GM19463 (cell line): ENCODE measurements around the gene TELO2.
"Not testable (repeated sequence)": the region's sequence is repeated elsewhere in the genome, so short reads cannot be mapped to it uniquely, and the experiment has no call there.

Experiments
- ATAC-seq: cut with Tn5 transposase; IDR thresholded peaks from one replicate; pipeline ENCODE4 v1.9.1; 2021; ENCODE audit warnings: mild to moderate bottlenecking, moderate library complexity; ENCODE audit not compliant: unreplicated experiment

Gene TELO2

DNA sequence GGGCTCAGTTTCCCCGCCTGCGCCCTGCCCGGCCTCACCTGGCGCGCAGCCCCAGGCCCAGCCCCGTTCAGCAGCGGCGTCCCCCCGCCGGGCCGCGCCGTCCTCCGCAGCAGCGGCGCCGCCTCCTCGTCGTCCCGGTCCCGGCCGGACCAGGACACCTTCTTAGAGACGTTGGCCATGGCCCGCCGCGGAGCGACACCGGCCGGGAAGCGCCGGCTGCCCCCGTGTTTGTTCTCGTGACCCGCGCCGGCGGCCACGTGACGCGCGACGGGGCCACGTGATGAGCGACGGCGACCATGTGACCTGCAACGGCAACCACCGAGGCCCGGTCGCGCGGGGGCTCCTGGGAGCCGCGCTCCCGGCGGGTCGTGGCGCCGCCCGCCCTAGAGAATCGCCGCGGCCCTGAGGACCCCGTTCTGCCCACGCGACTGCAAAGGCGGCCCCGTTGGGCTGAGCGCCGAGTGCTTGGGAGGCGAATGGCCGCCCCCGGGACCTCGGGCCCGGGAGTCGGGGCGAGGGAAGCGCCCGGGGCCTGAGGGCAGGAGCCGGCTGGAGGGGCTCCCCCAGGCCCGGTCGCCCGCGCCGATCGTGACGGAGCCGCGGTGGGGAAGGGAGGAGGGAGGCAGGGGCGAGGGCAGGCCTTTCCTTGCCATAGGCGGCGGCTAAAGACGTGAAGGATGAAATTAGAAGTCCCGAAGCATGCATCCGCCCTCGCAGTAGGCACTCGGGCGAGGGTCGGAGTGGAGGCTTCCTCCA is 18.2 kb upstream of the TELO2 start, which contains the start of gene CLCN7:
TSS of gene CLCN7 (minus strand) at position 233 of the 756 bp plus-strand sequence. CDS start at position 179, 54 bp downstream.
- ATAC-seq = peak; percentile 87

GRCh38 chr16:1475552-1476114 is 17.5 kb upstream of the TELO2 start:
- ATAC-seq = no peak

- no peak for ATAC-seq
Observed at GRCh38 chr16:1477033-1477432, 16.1 kb upstream of the TELO2 start.

DNA sequence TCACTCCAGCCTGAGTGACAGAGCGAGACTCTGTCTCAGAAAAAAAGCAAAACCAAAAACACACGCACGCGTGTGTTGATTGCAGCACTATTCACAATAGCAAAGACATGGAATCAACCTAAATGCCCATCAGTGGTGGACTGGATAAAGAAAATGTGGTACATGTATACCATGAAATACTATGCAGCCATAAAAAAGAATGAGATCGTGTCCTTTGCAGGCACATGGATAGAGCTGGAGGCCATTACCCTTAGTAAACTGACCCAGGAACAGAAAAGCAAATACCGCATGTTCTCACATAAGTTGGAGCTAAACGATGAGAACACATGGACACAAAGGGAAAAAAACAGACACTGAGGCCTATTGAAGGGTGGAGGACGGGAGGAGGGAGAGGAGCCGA is 14.2 kb upstream of the TELO2 start:
- not testable (repeated sequence) for ATAC-seq

DNA sequence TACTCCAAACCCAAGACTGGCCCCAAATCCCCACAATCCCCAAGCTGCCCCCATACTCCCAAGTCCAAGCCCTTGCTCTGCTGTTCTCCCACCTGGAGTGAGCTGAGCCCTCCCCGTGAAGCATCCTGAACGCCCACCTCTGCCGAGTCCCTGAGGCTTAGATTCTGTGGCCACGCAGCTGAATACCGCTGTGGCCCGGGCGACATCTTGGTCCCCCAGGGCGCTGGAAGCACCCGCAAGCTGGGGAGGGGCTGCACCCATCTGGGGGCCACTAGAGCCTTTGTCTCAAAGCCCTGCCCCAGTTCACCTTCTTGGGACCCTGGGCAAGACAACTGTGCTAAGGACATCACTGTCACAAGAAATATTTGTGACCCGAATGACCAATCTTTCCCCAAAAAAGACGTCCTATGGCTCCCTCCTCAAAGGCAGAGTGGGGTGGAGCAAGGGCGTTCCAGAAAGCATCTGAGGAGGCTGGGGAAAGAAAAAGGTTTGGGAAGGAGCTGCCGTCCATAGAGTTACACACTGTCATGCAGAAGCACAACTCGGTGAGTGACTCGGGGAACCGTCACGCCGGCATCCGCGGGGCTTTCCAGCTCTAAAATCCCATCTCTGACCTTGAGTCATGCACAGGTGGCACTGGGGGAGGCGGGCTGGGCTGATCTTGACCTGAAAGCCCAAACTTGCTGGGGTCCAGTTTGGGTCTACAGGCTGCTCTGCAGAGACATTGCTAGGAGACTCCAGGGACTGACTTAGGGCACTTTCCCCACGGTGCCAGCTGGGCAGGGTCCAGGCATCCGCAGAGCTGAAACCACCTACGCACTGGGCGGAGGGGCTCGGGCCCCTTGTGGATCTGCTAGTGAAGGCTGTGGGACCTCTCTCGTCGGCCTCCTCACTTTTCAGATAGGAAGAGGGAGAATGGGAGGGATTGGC is 11.0 kb upstream of the TELO2 start:
- ATAC-seq = no peak

- no peak for ATAC-seq
Observed at GRCh38 chr16:1485847-1486496, 7.2 kb upstream of the TELO2 start.

- ATAC-seq = no peak
Observed at GRCh38 chr16:1486551-1487390, 6.4 kb upstream of the TELO2 start.

DNA sequence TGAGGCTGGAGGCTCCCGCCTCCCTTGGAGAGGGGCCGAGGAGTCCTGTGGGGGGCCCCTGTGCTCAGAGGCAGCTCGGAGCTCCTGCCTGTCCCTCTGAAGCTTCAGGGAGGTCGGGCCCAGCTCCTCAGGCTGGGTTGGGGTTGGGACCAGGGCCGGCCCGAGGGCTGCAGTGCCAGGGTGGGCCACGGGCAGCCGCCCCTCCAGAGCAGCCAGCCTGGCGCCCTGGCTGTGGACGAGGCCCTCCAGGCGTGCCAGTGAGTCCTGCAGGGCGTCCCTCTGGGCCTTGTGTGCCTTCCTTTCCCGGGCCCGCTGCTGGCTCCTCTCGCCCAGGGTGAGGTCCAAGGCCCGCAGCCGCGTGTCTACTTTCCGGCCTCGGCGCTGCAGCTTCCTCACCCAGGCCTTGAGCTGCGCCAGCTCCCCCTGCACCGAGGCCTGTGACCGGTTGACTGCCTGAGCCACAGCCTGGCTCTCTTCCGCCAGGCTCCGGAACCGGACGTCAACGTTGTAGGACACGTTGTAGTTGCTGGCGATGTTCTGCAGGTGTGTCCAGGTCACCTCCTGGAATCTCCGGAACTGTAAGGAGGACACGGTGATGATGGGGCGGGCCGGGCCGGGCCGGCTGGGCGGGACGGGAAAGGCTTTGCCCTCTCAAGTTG is 5.6 kb upstream of the TELO2 start:
- ATAC-seq = no peak

DNA sequence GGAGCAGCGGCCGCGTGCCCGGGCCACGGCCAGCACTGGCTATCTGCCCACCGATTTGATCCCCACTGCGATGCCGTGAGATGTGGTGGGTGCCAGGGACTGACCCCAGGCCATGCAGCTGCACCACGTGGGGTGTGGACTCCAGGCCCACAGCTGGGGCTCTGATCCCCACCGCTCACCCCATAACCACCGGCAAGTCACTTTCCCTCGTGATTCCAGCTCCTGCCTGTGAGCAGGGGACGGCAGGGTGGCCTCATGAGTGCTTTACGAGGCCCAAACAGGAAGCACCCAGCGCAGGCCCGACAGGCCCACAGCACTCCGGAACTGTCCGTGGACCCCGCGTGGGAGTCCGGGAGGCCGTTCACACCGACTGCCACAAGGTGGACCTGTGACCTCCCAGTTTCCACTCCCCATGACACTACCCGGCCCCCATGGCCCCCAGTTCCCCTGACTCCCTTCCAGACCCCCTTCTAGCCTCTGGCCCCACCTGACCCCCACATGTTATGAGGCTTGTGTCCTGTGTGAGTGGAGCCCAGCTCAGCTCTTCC is 5.0 kb upstream of the TELO2 start:
- ATAC-seq = no peak

DNA sequence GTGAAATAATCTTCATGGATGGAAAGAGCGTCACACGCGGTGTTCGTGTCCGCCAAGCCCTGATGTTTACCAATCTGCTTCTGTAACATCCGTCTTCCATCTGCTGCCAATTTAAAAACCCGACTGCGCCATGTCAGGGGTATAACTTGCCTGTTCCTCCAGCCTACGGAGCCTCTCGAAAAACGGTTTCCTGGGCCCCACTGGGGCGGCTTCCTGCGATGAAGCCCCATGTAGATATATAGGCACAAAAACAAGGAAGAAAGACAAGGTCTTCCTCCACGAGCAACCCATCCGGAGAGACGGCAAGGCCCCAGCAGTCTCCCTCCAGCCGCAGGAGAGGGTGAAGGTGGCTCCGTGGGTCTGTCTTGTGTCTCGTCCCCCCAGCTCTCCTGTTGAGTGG is 4.5 kb upstream of the TELO2 start, which contains the start of gene PTX4:
TSS of gene PTX4 (minus strand) at position 326 of the 400 bp plus-strand sequence. CDS start at position 291, 35 bp downstream.
- ATAC-seq = no peak

- ATAC-seq = no peak
Observed at GRCh38 chr16:1489077-1489476, 4.1 kb upstream of the TELO2 start.

- ATAC-seq = no peak
Observed at GRCh38 chr16:1491327-1491726, 1.8 kb upstream of the TELO2 start.

DNA sequence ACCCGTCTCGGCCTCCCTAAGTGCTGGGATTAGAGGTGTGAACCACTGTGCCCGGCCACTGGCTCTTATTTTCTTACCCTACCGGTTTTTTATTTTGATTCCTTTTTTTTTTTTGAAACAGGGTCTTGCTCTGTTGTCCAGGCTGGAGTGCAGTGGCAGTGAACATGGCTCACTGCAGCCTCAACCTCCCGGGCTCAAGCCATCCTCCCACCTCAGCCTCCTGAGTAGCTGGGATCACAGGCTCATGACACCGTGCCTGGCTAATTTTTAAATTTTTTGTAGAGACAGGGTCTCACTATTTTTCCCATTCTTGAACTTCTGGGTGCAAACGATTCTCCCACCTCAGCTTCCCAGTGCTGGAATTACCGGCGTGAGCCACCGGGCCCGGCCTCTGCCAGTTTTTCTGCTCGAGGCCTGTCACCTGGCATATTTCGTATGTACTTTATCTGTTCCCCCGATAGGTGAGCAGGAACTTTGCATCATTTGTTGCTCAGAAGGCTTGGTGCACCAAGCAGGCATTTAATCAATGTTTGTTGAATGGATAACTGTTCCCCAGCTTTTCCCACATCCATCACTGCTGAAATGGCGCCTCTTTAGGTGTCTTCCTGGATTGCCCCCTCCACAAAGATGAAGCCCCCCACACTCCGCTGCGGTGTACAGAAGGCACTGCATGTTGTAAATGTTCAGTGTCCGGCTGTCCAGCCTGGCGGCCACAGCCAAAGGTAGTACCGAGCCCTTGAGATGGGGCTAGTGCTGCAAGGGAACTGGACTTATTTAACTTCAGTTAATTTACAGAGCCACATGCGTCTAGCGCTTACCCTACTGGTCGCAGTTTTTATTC is 858 bp upstream of the TELO2 start:
- no peak for ATAC-seq

DNA sequence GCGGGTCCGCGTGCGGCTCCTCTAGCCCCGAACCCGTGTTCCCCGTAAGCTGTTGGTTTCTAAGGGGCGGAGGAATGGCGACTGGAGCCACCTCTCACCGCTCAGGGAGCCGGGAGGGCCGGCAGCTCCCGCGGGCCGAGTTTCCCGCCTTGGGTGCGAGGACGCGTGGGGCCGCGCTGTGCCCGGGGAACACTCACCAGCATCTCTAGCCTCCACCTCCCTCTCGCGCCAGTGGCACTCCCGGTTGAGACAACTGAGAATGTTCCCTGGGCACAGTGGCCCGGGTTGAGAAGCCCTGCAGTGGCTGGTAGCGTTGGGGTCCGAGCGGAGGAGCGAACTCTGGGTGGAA is 560 bp downstream of the TELO2 start:
- ATAC-seq = peak; percentile 14

- ATAC-seq = no peak
Observed at GRCh38 chr16:1494129-1494640, 1.0 kb downstream of the TELO2 start.

- ATAC-seq = no peak
Observed at GRCh38 chr16:1494711-1495110, 1.6 kb downstream of the TELO2 start.

GRCh38 chr16:1495211-1495888 is 2.2 kb downstream of the TELO2 start:
- ATAC-seq = no peak

GRCh38 chr16:1495889-1496262 is 2.7 kb downstream of the TELO2 start:
- ATAC-seq = no peak
